B cell (primary cell): Measurements from ENCODE around the gene LTB. TPM values are rescaled to one million over a fixed set of nuclear protein-coding genes. Genes with fewer than 3 reads are reported as not detected.

Experiments
- ATAC-seq: fragments of 200-7000 bp; cut with Tn5 transposase; one replicate; pipeline ENCODE4 v1.10.0; 2021; ENCODE audit warnings: low read depth, mild to moderate bottlenecking, moderate number of reproducible peaks, moderate library complexity
- CTCF ChIA-PET: fragments of 350-600 bp; sonication (Branson Sonifier 250); formaldehyde crosslinking; loops from one replicate; lab custom pipeline; 2021; ENCODE audit warnings: antibody characterized with exemption, inconsistent platforms; lab: Charles Lee
- POLR2A ChIA-PET: fragments of 350-600 bp; sonication (Branson Sonifier 250); formaldehyde crosslinking; loops from one replicate; lab custom pipeline; 2021; ENCODE audit warnings: antibody characterized with exemption; lab: Charles Lee
- DNase-seq: peaks from one replicate; pipeline ENCODE4 v3.0.0; 2013
- H2AFZ ChIP-seq: 2 replicates; pipeline ENCODE4 v1.6.1; 2012; ENCODE audit warnings: mild to moderate bottlenecking, low read depth, low read length; ENCODE audit not compliant: insufficient read depth, poor library complexity, severe bottlenecking
- H3K27ac ChIP-seq, 2 donors: 1 replicate in 1 of 2; 2 replicates in 1 of 2; pipeline ENCODE4 v1.5.1; 2012 to 2013; ENCODE audit warnings: low read length in 2 of 2, mild to moderate bottlenecking in 2 of 2, moderate library complexity in 1 of 2
- H3K27me3 ChIP-seq, 4 experiments: fragments of 200-600 bp in 1 of 4; sonication (generic) in 1 of 4; replicated peaks in 1 of 4; 1 replicate in 2 of 4; 2 replicates in 2 of 4; pipeline versions ENCODE4 v1.6.1 to v1.7.0; 2013 to 2016; ENCODE audit warnings: low read length in 3 of 4, mild to moderate bottlenecking in 2 of 4, mixed read lengths in 1 of 4, moderate library complexity in 1 of 4; ENCODE audit not compliant: insufficient read depth in 4 of 4, control insufficient read depth in 3 of 4; ENCODE audit errors: control extremely low read depth in 1 of 4
- H3K36me3 ChIP-seq, 2 experiments: replicated peaks in 1 of 2; 1 replicate in 1 of 2; 2 replicates in 1 of 2; pipeline versions ENCODE4 v1.6.1 to v1.7.1; 2013; ENCODE audit warnings: low read length in 1 of 2; ENCODE audit not compliant: insufficient read depth in 2 of 2, control insufficient read depth in 1 of 2; ENCODE audit errors: control extremely low read depth in 1 of 2, extremely low read depth in 1 of 2
- H3K4me1 ChIP-seq, 2 donors: fragments of 200-600 bp in 1 of 2; sonication (generic) in 1 of 2; 1 replicate in 1 of 2; 2 replicates in 1 of 2; pipeline versions ENCODE4 v1.5.1 to v1.6.1; 2013 to 2017; ENCODE audit warnings: low read length in 2 of 2; ENCODE audit not compliant: control insufficient read depth in 2 of 2, insufficient read depth in 2 of 2
- H3K4me2 ChIP-seq: replicated peaks from 2 replicates; pipeline ENCODE3; 2012; ENCODE audit warnings: mild to moderate bottlenecking, low read depth, low read length; ENCODE audit not compliant: poor library complexity, severe bottlenecking
- H3K4me3 ChIP-seq, 5 experiments: fragments of 200-600 bp in 1 of 5; sonication (generic) in 1 of 5; 1 replicate in 3 of 5; 2 replicates in 2 of 5; pipeline versions ENCODE4 v1.5.1 to v1.7.0; 2011 to 2016; ENCODE audit warnings: low read length in 4 of 5, mild to moderate bottlenecking in 4 of 5, low read depth in 2 of 5, control low read depth in 1 of 5, moderate library complexity in 1 of 5; ENCODE audit not compliant: insufficient read depth in 1 of 5; ENCODE audit errors: control extremely low read depth in 1 of 5, extremely low read depth in 1 of 5
- H3K79me2 ChIP-seq: fragments of 200-600 bp; sonication (generic); one replicate; pipeline ENCODE4 v1.6.0; 2016; ENCODE audit warnings: low read length; ENCODE audit not compliant: control insufficient read depth, insufficient read depth
- H3K9ac ChIP-seq: fragments of 200-600 bp; sonication (generic); 2 replicates; pipeline ENCODE4 v1.6.1; 2017; ENCODE audit warnings: mild to moderate bottlenecking, low read length, moderate library complexity
- H3K9me3 ChIP-seq, 3 donors: one replicate each; pipeline versions ENCODE4 v1.6.1 to v1.7.1; 2013; ENCODE audit warnings: low read length in 2 of 3; ENCODE audit not compliant: control insufficient read depth in 2 of 3, insufficient read depth in 1 of 3; ENCODE audit errors: control extremely low read depth in 1 of 3
- H4K20me1 ChIP-seq: 2 replicates; pipeline ENCODE4 v1.6.0; 2012; ENCODE audit warnings: mild to moderate bottlenecking, low read length; ENCODE audit not compliant: insufficient read depth, control insufficient read depth, poor library complexity, severe bottlenecking
- H3K27ac Mint-ChIP-seq: one replicate; pipeline ENCODE4 v1.8.0; 2021; ENCODE audit warnings: mixed read lengths
- H3K27me3 Mint-ChIP-seq: one replicate; pipeline ENCODE4 v1.8.0; 2021; ENCODE audit warnings: mixed read lengths
- H3K4me1 Mint-ChIP-seq: one replicate; pipeline ENCODE4 v1.8.0; 2021; ENCODE audit warnings: mixed read lengths
- H3K4me3 Mint-ChIP-seq: one replicate; pipeline ENCODE4 v1.8.0; 2021; ENCODE audit warnings: mixed read lengths
- H3K9me3 Mint-ChIP-seq: one replicate; pipeline ENCODE4 v1.8.0; 2022; ENCODE audit warnings: mixed read lengths; ENCODE audit not compliant: insufficient read depth
- EZH2 ChIP-seq: IDR thresholded peaks from 2 replicates; pipeline ENCODE4 v1.6.1; 2012; ENCODE audit warnings: borderline replicate concordance, low read depth, mild to moderate bottlenecking, moderate library complexity, low read length; ENCODE audit not compliant: insufficient read depth, poor library complexity, severe bottlenecking
- WGBS: methylation state at CpG from one replicate; pipeline ENCODE4 v1.1.5; 2013; ENCODE audit warnings: missing lambda C conversion rate; ENCODE audit not compliant: insufficient coverage; 5-methylcytosine and 5-hydroxymethylcytosine counted together
- intact Hi-C: fragments of 100-400 bp; cut with micrococcal nuclease; formaldehyde crosslinking; loops from one replicate; pipeline ENCODE4 v1.10.0; 2022
- polyA plus RNA-seq: library from polyadenylated mRNA; depleted of rRNA; stranded (reverse); fragments of >200 nt; gene quantifications from 2 replicates; pipeline ENCODE4 v1.2.3, GENCODE V29; 2012
- total RNA-seq, 2 donors: library from RNA; stranded (reverse); fragments of 120-200 nt in 1 of 2; gene quantifications; 1 replicate in 1 of 2; 2 replicates in 1 of 2; pipeline versions ENCODE4 v1.2.3 to v1.2.4, GENCODE V29; 2013 to 2022
- TF ChIP-seq, protein P1 (sequence below): fragments of 200-600 bp; IDR thresholded peaks from one replicate; pipeline ENCODE4 v1.8.0; 2022; ENCODE audit warnings: antibody characterized with exemption, mild to moderate bottlenecking

The LTB gene
- total and polyA plus RNA-seq, 2 donors (not counting 1 experiment from before 2014, with no cell fraction given): 488 to 938 TPM

DNA sequence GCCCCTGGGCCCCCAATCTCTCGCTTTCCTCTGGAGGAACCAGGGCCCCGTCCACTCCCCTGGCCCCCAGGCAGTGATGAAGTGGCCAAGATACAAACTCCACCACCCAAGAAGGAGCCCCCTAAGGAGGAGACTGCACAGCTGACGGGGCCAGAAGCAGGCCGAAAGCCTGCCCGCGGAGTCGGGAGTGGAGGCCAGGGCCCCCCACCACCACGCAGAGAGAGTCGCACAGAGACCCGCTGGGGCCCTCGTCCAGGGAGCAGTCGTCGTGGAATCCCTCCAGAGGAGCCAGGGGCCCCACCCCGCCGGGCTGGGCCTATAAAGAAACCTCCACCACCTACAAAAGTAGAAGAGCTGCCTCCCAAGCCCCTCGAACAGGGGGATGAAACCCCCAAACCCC is 49.0 kb upstream of the LTB start:
- WGBS: 93% methylated on average over 13 of the region's 16 CpGs
- peaks cover 6 to 91% of the 10 kb centered on the region in 2 experiments for H3K36me3 ChIP-seq
- no peak overlapping the region for H3K9ac ChIP-seq
- no peaks in the 10 kb centered on the region for H3K27me3 ChIP-seq
- TF ChIP-seq EZH2: no peak
- TF ChIP-seq, protein P1, sequence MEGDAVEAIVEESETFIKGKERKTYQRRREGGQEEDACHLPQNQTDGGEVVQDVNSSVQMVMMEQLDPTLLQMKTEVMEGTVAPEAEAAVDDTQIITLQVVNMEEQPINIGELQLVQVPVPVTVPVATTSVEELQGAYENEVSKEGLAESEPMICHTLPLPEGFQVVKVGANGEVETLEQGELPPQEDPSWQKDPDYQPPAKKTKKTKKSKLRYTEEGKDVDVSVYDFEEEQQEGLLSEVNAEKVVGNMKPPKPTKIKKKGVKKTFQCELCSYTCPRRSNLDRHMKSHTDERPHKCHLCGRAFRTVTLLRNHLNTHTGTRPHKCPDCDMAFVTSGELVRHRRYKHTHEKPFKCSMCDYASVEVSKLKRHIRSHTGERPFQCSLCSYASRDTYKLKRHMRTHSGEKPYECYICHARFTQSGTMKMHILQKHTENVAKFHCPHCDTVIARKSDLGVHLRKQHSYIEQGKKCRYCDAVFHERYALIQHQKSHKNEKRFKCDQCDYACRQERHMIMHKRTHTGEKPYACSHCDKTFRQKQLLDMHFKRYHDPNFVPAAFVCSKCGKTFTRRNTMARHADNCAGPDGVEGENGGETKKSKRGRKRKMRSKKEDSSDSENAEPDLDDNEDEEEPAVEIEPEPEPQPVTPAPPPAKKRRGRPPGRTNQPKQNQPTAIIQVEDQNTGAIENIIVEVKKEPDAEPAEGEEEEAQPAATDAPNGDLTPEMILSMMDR: no peak
- H4K20me1 ChIP-seq: peaks cover 46% of the 10 kb centered on the region
- CTCF ChIA-PET: no interaction called here
- intact Hi-C loops: no loop called here
- no peak overlapping the region for H3K27ac Mint-ChIP-seq
- no peaks in the 10 kb centered on the region for H3K27me3 Mint-ChIP-seq
- no peak overlapping the region for H3K4me3 Mint-ChIP-seq
- H3K79me2 ChIP-seq: peaks cover 6% of the 10 kb centered on the region
- H3K4me3 ChIP-seq: no peak overlapping the region
- no peak for ATAC-seq
- H3K4me1 Mint-ChIP-seq: no peaks in the 10 kb centered on the region
- no peaks in the 10 kb centered on the region for H3K9me3 ChIP-seq
- H3K4me2 ChIP-seq: no peak overlapping the region
- no peak for DNase-seq
- H2AFZ ChIP-seq: no peak overlapping the region
- H3K9me3 Mint-ChIP-seq: no peaks in the 10 kb centered on the region
- POLR2A ChIA-PET: no interaction called here
- no peak overlapping the region for H3K27ac ChIP-seq
- H3K4me1 ChIP-seq: no peaks in the 10 kb centered on the region

DNA sequence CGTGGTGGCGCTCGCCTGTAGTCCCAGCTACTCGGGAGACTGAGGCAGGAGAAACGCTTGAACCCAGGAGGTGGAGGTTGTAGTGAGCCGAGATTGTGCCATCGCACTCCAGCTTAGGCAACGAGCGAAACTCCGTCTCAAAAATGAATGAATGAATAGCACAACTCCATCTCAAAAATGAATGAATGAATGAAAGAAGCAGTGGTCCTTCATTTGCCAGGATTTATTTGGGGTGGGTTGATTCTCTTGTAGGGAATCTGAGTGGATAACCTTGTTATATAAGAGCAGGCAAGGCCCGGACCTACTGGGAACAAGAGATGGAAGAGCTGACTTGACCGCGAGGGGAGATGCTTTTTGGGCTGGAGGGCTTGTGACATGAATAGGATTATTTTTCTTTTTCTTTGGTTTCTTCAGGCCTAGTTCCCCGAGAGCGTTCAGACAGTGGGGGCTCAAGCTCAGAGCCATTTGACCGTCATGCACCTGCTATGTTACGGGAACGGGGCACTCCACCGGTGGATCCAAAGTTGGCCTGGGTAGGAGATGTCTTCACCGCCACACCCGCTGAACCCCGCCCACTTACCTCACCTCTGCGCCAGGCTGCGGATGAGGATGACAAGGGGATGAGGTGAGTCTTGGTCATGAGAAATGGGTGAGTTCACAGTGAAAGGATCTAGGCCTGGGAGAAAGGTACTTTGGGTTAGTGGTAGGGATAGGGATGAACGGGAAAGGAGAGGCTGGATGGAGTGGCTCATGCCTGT is 48.1 kb upstream of the LTB start:
- 96% methylated on average over 18 of the region's 25 CpGs for WGBS
- Mint-ChIP-seq H3K4me3 (no peak overlapping the region), H3K27ac (no peak overlapping the region), H3K9me3 (no peaks in the 10 kb centered on the region), H3K4me1 (no peaks in the 10 kb centered on the region), H3K27me3 (no peaks in the 10 kb centered on the region)
- Histone ChIP-seq H3K36me3 (peaks cover 6 to 92% of the 10 kb centered on the region in 2 experiments), H3K9ac (no peak overlapping the region), H3K4me2 (no peak overlapping the region), H3K27me3 (no peaks in the 10 kb centered on the region), H2AFZ (no peak overlapping the region), H3K79me2 (peaks cover 6% of the 10 kb centered on the region), H3K9me3 (no peaks in the 10 kb centered on the region), H3K4me3 (no peak overlapping the region), H3K27ac (no peak overlapping the region), H3K4me1 (no peaks in the 10 kb centered on the region), H4K20me1 (peaks cover 46% of the 10 kb centered on the region)
- DNase-seq (no peak), ATAC-seq (no peak)
- CTCF ChIA-PET: no interaction called here
- POLR2A ChIA-PET: no interaction called here
- TF ChIP-seq, protein P1: no peak
- TF ChIP-seq EZH2: no peak
- intact Hi-C loops: no loop called here
